Measurements from ENCODE around the gene PAFAH1B1.
A peak's percentile ranks its signal among the peaks of the same experiment; 100 is the strongest.

The PAFAH1B1 gene

DNA sequence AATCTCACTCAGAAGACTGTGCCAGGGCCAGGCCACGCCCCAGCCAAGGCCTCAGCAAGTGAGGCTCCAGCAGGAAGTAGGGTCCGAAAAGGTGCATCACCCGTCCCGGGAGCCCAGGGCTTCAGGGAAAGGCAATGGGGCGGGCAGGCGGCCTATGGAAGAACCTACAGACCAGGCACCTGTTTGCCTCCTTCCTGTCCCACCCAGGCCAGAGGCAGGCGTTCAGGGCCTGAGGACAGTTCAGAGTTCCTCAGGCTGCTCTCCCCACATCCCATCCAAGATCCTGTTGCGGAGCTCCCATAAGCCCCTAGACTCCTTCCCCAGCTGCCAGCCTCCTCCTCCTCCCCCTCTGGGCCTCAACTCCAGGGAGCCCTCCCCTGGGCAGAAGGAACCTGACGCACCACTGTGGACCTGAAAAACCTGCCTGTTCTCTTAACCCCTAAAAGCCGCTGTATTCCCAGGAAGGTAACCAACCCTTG, 115.8 kb downstream of the PAFAH1B1 start:
- TF ChIP-seq, protein P1, sequence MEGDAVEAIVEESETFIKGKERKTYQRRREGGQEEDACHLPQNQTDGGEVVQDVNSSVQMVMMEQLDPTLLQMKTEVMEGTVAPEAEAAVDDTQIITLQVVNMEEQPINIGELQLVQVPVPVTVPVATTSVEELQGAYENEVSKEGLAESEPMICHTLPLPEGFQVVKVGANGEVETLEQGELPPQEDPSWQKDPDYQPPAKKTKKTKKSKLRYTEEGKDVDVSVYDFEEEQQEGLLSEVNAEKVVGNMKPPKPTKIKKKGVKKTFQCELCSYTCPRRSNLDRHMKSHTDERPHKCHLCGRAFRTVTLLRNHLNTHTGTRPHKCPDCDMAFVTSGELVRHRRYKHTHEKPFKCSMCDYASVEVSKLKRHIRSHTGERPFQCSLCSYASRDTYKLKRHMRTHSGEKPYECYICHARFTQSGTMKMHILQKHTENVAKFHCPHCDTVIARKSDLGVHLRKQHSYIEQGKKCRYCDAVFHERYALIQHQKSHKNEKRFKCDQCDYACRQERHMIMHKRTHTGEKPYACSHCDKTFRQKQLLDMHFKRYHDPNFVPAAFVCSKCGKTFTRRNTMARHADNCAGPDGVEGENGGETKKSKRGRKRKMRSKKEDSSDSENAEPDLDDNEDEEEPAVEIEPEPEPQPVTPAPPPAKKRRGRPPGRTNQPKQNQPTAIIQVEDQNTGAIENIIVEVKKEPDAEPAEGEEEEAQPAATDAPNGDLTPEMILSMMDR (IDR thresholded peaks at IDR 0.05; ENCODE audit: low read depth, low read length): no peak
- no peak for DNase-seq (ENCODE audit: extremely low read depth, low read depth)

DNA sequence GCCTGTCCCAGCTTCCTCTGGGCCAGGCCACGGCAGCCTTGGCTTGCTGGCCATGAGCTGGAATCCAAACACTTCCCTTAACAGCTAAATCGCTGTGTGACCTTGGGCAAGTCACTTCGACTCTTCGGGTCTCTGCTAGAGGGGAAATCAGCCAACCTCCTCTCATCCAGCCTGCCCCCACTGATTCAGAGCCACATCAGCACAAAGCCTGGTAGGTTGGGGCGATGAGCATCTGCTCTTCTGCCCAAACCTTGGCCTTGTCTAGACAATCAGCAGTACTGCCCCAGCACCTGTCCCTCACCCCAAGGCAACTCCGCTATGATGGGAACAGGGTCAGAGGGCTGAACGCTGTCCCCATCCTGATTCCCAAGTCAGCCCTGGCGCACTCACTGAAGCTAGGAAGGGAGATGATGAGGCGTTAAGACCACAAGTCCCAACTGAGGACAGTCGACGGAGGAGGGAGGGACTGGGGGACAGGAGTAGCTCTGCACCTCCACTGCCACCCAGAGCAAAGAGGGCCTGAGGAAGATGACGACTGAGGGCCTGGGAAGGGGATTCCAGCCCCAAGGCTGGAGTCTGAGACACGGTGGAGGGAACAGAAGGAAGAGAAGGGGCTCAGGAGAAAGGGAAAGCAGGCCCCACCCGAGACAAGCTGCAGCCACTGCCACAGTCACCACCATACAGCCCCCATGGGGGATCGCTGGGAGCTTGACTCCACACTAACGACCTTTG, 116.8 kb downstream of the PAFAH1B1 start:
- DNase-seq (ENCODE audit: extremely low read depth, low read depth): no peak
- TF ChIP-seq, protein P1 (IDR thresholded peaks at IDR 0.05; ENCODE audit: low read depth, low read length): no peak

GRCh38 chr17:2710803-2711607, 117.6 kb downstream of the PAFAH1B1 start:
- TF ChIP-seq, protein P1 (IDR thresholded peaks at IDR 0.05; ENCODE audit: low read depth, low read length): no peak
- DNase-seq (ENCODE audit: extremely low read depth, low read depth): no peak

GRCh38 chr17:2711608-2712299, 118.3 kb downstream of the PAFAH1B1 start, which contains the start of gene CLUH:
TSS of gene CLUH (minus strand) at chr17:2711764. CDS start at chr17:2711661, 103 bp downstream.
- TF ChIP-seq, protein P1 (IDR thresholded peaks at IDR 0.05; ENCODE audit: low read depth, low read length): no peak
- peak; percentile 92 for DNase-seq (ENCODE audit: extremely low read depth, low read depth)

DNA sequence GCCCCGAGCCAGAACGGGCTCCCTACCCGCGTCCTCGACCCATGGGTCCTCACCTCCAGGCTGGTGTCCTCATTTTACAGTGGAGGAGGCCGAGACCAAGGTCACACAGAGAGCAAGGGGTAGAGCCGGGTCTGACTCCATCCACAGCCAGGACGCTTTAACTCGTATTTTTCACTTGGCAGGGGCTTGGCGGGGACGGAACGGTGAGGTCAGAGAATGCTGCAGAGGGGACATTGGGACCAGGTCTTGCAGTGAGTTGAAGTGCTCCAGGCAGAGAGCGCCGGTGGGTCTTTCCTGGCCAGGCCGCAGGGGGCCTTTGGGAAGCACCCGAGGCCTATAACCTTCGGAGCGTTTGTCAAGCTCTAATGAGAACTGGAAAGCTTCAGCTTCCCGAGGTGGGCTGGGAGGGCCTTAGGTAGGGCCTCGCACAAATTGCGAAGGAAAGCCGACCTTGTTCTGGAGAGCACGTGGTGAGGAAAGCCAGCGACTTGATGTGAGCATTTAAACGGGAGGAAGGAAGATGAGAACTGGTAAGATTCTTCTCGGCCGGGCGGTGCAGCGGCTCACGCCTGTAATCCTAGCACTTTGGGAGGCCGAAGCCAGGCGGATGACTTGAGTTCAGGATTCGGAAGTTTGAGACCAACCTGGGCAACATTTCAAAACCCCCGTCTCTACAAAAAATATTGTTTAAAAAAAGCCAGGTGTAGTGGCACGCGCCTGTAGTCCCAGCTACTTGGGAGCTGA, 119.0 kb downstream of the PAFAH1B1 start:
- DNase-seq (ENCODE audit: extremely low read depth, low read depth): no peak
- TF ChIP-seq, protein P1 (IDR thresholded peaks at IDR 0.05; ENCODE audit: low read depth, low read length): no peak

DNA sequence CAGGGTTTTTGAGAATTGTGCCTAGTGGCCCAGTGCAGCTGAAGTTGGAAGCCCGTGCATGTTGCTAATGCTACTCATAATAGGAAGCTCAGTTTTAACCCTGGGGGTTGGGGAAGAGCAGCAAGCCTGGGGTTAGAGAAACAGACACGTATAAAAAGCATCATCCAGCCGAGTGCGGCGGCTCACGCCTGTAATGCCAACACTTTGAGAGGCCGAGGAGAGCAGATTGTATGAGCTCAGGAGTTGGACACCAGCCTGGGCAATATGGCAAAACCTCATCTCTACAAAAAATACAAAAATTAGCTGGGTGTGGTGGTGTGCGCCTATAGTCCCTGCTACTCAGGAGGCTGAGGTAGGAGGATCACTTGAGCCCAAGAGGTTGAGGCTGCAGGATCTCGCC, 120.4 kb downstream of the PAFAH1B1 start:
- TF ChIP-seq, protein P1 (IDR thresholded peaks at IDR 0.05; ENCODE audit: low read depth, low read length): no peak
- DNase-seq (ENCODE audit: extremely low read depth, low read depth): no peak
